ENCODE results near the gene HOXD11.

DNA sequence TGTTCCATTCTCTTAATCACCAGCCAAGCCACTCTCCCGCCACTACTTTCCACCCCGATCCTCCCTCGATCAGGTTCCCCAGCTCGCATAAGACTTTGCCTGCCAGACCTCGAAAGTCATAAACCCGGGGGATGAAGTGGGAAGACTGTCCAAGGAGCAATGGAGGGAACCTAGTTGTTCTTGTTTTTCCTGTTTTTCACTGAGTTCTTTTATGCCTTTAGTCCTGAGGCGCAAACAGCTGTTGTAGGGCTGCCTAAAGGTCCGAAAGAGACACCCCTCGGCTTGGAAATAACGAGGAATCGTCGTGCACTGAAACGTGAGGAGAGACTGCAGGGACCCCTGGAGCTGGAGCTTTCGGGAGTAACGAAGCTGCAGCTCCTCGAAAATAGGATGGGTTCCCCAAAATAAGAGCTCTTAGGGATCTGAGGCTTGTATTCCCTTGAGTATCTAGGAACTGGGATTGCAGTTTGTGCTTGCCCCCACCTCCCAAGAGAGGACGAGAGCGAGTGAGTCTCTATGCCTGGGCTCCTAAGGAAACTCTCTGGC lies 9.2 kb upstream of the HOXD11 start:
- no peak for TF ChIP-seq POLR2A (IDR thresholded peaks at IDR 0.05)
- TF ChIP-seq, protein P1, sequence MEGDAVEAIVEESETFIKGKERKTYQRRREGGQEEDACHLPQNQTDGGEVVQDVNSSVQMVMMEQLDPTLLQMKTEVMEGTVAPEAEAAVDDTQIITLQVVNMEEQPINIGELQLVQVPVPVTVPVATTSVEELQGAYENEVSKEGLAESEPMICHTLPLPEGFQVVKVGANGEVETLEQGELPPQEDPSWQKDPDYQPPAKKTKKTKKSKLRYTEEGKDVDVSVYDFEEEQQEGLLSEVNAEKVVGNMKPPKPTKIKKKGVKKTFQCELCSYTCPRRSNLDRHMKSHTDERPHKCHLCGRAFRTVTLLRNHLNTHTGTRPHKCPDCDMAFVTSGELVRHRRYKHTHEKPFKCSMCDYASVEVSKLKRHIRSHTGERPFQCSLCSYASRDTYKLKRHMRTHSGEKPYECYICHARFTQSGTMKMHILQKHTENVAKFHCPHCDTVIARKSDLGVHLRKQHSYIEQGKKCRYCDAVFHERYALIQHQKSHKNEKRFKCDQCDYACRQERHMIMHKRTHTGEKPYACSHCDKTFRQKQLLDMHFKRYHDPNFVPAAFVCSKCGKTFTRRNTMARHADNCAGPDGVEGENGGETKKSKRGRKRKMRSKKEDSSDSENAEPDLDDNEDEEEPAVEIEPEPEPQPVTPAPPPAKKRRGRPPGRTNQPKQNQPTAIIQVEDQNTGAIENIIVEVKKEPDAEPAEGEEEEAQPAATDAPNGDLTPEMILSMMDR (IDR thresholded peaks at IDR 0.05): no peak

All from heart left ventricle (tissue), 13 donors.